Ishikawa (cell line): ENCODE measurements around the gene DKK1.

Experiments used
- CREB1 ChIP-seq: IDR thresholded peaks from 2 replicates; pipeline ENCODE4 v1.6.1; 2012; ENCODE audit warnings: low read depth
- EP300 ChIP-seq: IDR thresholded peaks from 2 replicates; pipeline ENCODE4 v1.6.1; 2012; ENCODE audit warnings: borderline replicate concordance
- RAD21 ChIP-seq: IDR thresholded peaks from 2 replicates; pipeline ENCODE4 v1.6.1; 2012; ENCODE audit warnings: low read depth
- TAF1 ChIP-seq: IDR thresholded peaks from 2 replicates; pipeline ENCODE4 v1.6.1; 2012; ENCODE audit warnings: low read depth, mild to moderate bottlenecking
- TEAD4 ChIP-seq: IDR thresholded peaks from 2 replicates; pipeline ENCODE4 v1.6.1; 2012
- USF1 ChIP-seq: IDR thresholded peaks from 2 replicates; pipeline ENCODE4 v1.6.1; 2012

- TF ChIP-seq EP300 (no peak), TAF1 (no peak), RAD21 (no peak), CREB1 (no peak), USF1 (no peak), TEAD4 (no peak)
Measured at GRCh38 chr10:52331638-52332364, 17.7 kb downstream of the DKK1 start.
